Karpas-422 (cell line): ENCODE measurements around the gene RWDD2A. TPM values are rescaled to one million over a fixed set of nuclear protein-coding genes. Genes with fewer than 3 reads are reported as not detected.

Experiments used
- DNase-seq: peaks from one replicate; pipeline ENCODE4 v3.0.0-alpha.2; 2015
- H2AFZ ChIP-seq: fragments of 200-600 bp; sonication (generic); 2 replicates; pipeline ENCODE4 v1.6.1; 2014; ENCODE audit warnings: antibody characterized with exemption, low read length, mixed read lengths
- H3K27ac ChIP-seq: fragments of 200-600 bp; sonication (generic); 2 replicates; pipeline ENCODE4 v1.5.1; 2014; ENCODE audit warnings: mild to moderate bottlenecking, low read length, moderate library complexity
- H3K27me3 ChIP-seq: fragments of 200-600 bp; sonication (generic); 2 replicates; pipeline ENCODE4 v1.6.1; 2014; ENCODE audit warnings: low read length, mixed read lengths
- H3K36me3 ChIP-seq: fragments of 200-600 bp; sonication (generic); 2 replicates; pipeline ENCODE4 v1.6.1; 2014; ENCODE audit warnings: low read length, mixed read lengths; ENCODE audit not compliant: insufficient read depth
- H3K4me1 ChIP-seq: fragments of 200-600 bp; sonication (generic); 2 replicates; pipeline ENCODE4 v1.6.1; 2014; ENCODE audit warnings: mild to moderate bottlenecking, low read length, mixed read lengths
- H3K4me2 ChIP-seq: fragments of 200-600 bp; sonication (generic); 2 replicates; pipeline ENCODE4 v1.6.1; 2014; ENCODE audit warnings: low read length, low read depth, mild to moderate bottlenecking; ENCODE audit not compliant: poor library complexity, severe bottlenecking
- H3K4me3 ChIP-seq: fragments of 200-600 bp; sonication (generic); 2 replicates; pipeline ENCODE4 v1.5.1; 2014; ENCODE audit warnings: mild to moderate bottlenecking, antibody characterized with exemption, low read length, mixed read lengths
- H3K79me2 ChIP-seq: fragments of 200-600 bp; sonication (generic); 2 replicates; pipeline ENCODE4 v1.6.1; 2014; ENCODE audit warnings: mild to moderate bottlenecking, low read length, mixed read lengths
- H3K9ac ChIP-seq: fragments of 200-600 bp; sonication (generic); 2 replicates; pipeline ENCODE4 v1.6.0; 2014; ENCODE audit warnings: low read length
- H3K9me2 ChIP-seq: fragments of 200-600 bp; sonication (generic), shearing (Covaris generic); replicated peaks from 2 replicates; pipeline ENCODE4 v1.6.0; 2014; ENCODE audit warnings: mild to moderate bottlenecking, low read length, moderate library complexity; ENCODE audit not compliant: insufficient read depth
- H3K9me3 ChIP-seq: fragments of 300-700, 200-600 bp; sonication (generic); 2 replicates; pipeline ENCODE4 v1.6.1; 2014; ENCODE audit warnings: low read length, mixed read lengths
- H4K20me1 ChIP-seq: fragments of 200-600 bp; sonication (generic); 2 replicates; pipeline ENCODE4 v1.6.1; 2014; ENCODE audit warnings: mild to moderate bottlenecking, antibody characterized with exemption, low read length, low read depth; ENCODE audit not compliant: insufficient read depth
- total RNA-seq: library from RNA; depleted of rRNA; stranded (reverse); fragments of >200 nt; shearing (Covaris generic); gene quantifications from 2 replicates; pipeline ENCODE4 v1.2.3, GENCODE V29; 2014; ENCODE audit warnings: low replicate concordance; rRNA removed

RWDD2A gene
- total RNA-seq, 1 experiment from 2014 or later: 2.0 TPM

DNA sequence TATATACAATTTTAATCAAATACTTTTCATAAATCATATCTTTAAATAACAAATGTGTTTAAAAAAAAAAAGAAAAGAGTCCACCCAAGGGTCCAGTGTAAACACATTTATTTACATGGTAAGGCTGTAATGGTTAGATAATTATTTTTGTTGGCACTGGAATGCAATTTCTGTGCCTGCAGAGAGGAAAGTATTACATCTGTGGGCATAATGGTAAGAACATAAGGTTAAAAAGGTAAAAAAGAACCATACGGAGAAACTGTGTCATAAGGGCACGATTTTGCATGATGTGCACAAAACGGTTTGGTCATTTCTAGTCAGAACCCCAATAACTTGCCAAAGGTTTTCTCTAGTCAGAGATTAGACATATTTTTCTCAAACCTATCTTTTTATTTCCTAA, 54.3 kb downstream of the RWDD2A start:
- Histone ChIP-seq H3K9me3 (no peaks in the 10 kb centered on the region), H3K27ac (no peak overlapping the region), H3K4me2 (no peak overlapping the region), H3K27me3 (no peaks in the 10 kb centered on the region), H3K4me3 (no peak overlapping the region), H3K9me2 (no peaks in the 10 kb centered on the region), H3K79me2 (no peaks in the 10 kb centered on the region), H3K9ac (no peak overlapping the region), H3K36me3 (no peaks in the 10 kb centered on the region), H3K4me1 (no peaks in the 10 kb centered on the region), H4K20me1 (no peaks in the 10 kb centered on the region), H2AFZ (no peak overlapping the region)
- no peak for DNase-seq

Other genes with a start within 250 kb of the RWDD2A start
- gene UBE3D, start 127.5 kb upstream of the RWDD2A start, total RNA-seq: 25.1 and 25.9 TPM in 2 replicates
- gene DOP1A, start 125.7 kb upstream of the RWDD2A start, total RNA-seq: 33.6 and 50.2 TPM in 2 replicates
- gene PGM3, start 92 bp upstream of the RWDD2A start, total RNA-seq: 10.6 and 28.0 TPM in 2 replicates
- gene ME1, start 237.7 kb downstream of the RWDD2A start, total RNA-seq: not detected in 2 replicates